Measurements from ENCODE around the gene ALKAL2. TPM values are rescaled to one million over a fixed set of nuclear protein-coding genes. Genes with fewer than 3 reads are reported as not detected.

Gene ALKAL2
- total and polyA plus RNA-seq, 2 of the 13 experiments (the other 11 are each of a cell fraction or from before 2014, with no cell fraction given): 0.22 to 1.7 TPM

- peak; percentile 82 for TF ChIP-seq PRDM10 (CRISPR knock-in tag; IDR thresholded peaks at IDR 0.05; ENCODE audit: low read depth)
- peak; percentile 89; the same call in 1 of the 2 replicates for TF ChIP-seq CSRNP1 (CRISPR knock-in tag; IDR thresholded peaks at IDR 0.05)
- TF ChIP-seq GPBP1L1 (CRISPR knock-in tag; IDR thresholded peaks at IDR 0.05): no peak
- 0 out of 2 replicates have a peak, but pooled peaks have one; percentile 53 for TF ChIP-seq ZNF142 (CRISPR knock-in tag; IDR thresholded peaks at IDR 0.05)
- no peak for TF ChIP-seq FOXA1 (IDR thresholded peaks at IDR 0.05)
- TF ChIP-seq FOXA1 (CRISPR knock-in tag; IDR thresholded peaks at IDR 0.05): peak; percentile 94
- peak; percentile 76; the same call in 1 of the 2 replicates for TF ChIP-seq ZNF766 (CRISPR knock-in tag; IDR thresholded peaks at IDR 0.05; ENCODE audit: borderline replicate concordance)
- no peak for TF ChIP-seq FOSL1 (CRISPR knock-in tag; IDR thresholded peaks at IDR 0.05; ENCODE audit: borderline replicate concordance)
- TF ChIP-seq ZNF10 (CRISPR knock-in tag; IDR thresholded peaks at IDR 0.05; ENCODE audit: borderline replicate concordance, low read depth): no peak
- TF ChIP-seq KLF9 (CRISPR knock-in tag; IDR thresholded peaks at IDR 0.05; ENCODE audit: low read depth): peak; percentile 78; the same call in 1 of the 2 replicates
- no peak for TF ChIP-seq ZNF460 (CRISPR knock-in tag; IDR thresholded peaks at IDR 0.05; ENCODE audit: borderline replicate concordance)
- peak; percentile 94 for TF ChIP-seq HNF1B (CRISPR knock-in tag; IDR thresholded peaks at IDR 0.05)
- no peak for TF ChIP-seq SNAI1 (CRISPR knock-in tag; IDR thresholded peaks at IDR 0.05; ENCODE audit: borderline replicate concordance)
- TF ChIP-seq ZNF331 (CRISPR knock-in tag; IDR thresholded peaks at IDR 0.05): peak; percentile 90
- no peak for TF ChIP-seq MAFK (conservative IDR thresholded peaks at IDR 0.05 in 1 of 2, IDR thresholded peaks at IDR 0.05 in 1 of 2; ENCODE audit: low read length in 2 of 2)
Observed at GRCh38 chr2:249538-250042, 38.3 kb downstream of the ALKAL2 start (continued).

Measured in HepG2 (cell line).